ENCODE measurements around the gene MYO1F. TPM values are rescaled to one million over a fixed set of nuclear protein-coding genes. Genes with fewer than 3 reads are reported as not detected.
"Not testable (repeated sequence)": the region's sequence is repeated elsewhere in the genome, so short reads cannot be mapped to it uniquely, and the experiment has no call there.

The MYO1F gene
- polyA plus RNA-seq, 1 donor from 2014 or later = 40.9 TPM

GRCh38 chr19:8585894-8586750, 8.9 kb upstream of the MYO1F start:
- Mint-ChIP-seq H3K27me3 (peaks cover 5% of the 10 kb centered on the region), H3K4me1 (peaks cover 0 to 2% (median 0%) of the 10 kb centered on the region in 3 donors), H3K4me3 (no peak overlapping the region), H3K36me3 (peaks cover 2% of the 10 kb centered on the region), H3K9me3 (no peaks in the 10 kb centered on the region), H3K27ac (no peak overlapping the region)

DNA sequence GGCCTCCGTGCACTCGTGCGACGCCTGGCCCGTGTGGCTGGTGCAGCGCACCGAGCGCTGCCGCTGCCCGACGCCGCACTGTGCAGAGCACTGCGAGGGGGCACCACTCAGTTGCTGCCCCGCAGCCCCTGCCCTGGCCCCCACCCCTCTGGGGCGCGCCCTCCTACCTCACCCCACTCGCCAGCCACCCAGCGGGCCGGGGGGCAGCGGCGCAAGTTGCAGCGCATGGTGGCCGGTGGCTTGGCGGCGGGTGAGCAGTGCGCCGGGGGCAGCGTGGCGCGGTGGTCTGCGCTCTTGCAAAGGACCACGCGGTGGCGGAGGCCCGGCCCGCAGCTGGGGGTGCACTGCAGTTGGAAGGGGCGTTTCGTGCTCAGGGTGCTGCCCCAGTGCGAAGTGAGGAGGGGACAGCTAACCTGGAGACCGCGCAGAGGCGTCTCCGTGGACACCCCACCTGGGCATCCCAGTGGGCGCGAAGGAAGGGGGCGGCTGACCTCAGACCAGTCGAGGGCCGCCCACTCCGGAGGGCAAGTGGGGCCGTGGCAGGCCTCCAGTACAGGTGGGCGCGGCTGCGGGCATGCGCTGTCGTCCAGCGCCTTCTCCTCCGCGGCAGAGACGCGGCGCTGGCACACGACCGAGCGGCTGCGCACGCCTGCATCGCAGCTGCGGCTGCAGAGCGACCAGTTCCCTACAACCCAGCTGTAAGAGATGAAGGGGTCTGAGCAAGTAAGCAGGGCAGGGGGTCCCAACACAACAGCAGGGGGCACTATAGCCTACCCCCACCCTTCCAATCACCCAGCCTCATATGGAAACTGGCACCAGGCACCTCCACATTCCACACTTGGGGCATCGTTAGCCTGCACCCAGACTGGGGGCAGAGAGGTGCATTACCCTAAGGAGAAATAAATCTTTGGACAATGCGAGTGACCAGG, 8.0 kb upstream of the MYO1F start:
- Mint-ChIP-seq H3K27ac (no peak overlapping the region), H3K4me1 (peaks cover 0 to 3% (median 0%) of the 10 kb centered on the region in 3 donors), H3K4me3 (no peak overlapping the region), H3K27me3 (peaks cover 5% of the 10 kb centered on the region), H3K9me3 (no peaks in the 10 kb centered on the region), H3K36me3 (no peaks in the 10 kb centered on the region)

DNA sequence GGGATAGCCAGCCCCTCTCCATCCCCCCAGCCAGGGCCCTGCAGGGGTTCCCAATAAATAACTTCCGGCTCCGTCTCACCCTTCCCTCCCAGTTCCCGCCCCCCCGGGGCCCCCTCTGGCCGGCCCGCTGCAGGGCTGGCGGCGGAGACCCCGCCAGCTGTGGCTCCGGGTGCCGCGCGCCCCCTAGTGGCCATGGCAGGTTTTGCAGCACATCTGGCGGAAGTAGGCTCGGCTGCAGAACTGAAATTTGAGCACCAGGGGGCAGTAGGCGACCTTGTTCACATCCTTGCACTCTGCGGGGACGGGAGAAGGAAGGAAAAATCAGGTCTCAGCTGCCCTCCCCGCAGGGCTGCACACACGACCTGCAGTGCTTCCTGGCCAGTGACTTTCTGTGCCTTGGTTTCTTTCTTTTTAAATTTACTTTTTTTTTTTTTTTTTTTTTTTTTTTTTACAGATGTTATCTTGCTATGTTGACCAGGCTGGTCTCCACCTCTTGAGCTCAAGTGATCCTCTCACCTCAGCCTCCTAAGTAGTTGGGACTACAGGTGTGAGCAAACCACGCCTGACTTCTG, 3.6 kb upstream of the MYO1F start:
- H3K27me3 Mint-ChIP-seq = peaks cover 2% of the 10 kb centered on the region
- H3K36me3 Mint-ChIP-seq = no peaks in the 10 kb centered on the region
- no peak overlapping the region for H3K27ac Mint-ChIP-seq
- H3K4me3 Mint-ChIP-seq = no peak overlapping the region
- H3K9me3 Mint-ChIP-seq = no peaks in the 10 kb centered on the region
- peaks cover 15 to 25% (median 15%) of the 10 kb centered on the region in 3 donors for H3K4me1 Mint-ChIP-seq

GRCh38 chr19:8578642-8579265, 1.5 kb upstream of the MYO1F start:
- peaks cover 6% of the 10 kb centered on the region for H3K36me3 Mint-ChIP-seq
- H3K27ac Mint-ChIP-seq = peak overlapping the region; percentile 30 to 95 (median 76)
- peak overlapping the region; percentile 60 to 100 (median 85) for H3K4me3 Mint-ChIP-seq
- peaks cover 0 to 3% (median 0%) of the 10 kb centered on the region in 3 donors for H3K9me3 Mint-ChIP-seq
- H3K27me3 Mint-ChIP-seq = peaks cover 2% of the 10 kb centered on the region
- peaks cover 24 to 41% (median 25%) of the 10 kb centered on the region in 3 donors for H3K4me1 Mint-ChIP-seq

DNA sequence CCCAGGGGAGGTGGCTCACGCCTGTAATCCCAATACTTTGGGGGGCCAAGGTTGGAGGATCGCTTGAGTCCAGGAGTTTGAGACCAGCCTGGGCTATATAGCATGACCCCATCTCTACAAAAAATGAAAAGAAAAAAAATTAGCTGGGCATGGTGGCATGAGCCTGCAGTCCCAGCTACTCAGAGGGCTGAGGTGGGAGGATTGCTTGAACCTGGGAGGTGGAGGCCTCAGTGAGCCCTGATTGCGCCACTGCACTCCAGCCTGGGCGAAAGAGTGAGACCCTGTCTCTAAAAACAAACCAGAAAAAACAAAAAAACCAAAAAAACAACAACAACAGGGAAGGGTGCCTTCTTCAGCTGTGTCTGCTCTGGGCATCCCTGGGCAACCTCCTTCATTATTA, 499 bp upstream of the MYO1F start:
- Mint-ChIP-seq H3K4me3 (peak overlapping the region; percentile 88 to 100 (median 96)), H3K27ac (peak overlapping the region; percentile 57 to 94 (median 73)), H3K9me3 (peaks cover 0 to 4% (median 0%) of the 10 kb centered on the region in 3 donors), H3K27me3 (peaks cover 2% of the 10 kb centered on the region), H3K36me3 (peaks cover 7% of the 10 kb centered on the region), H3K4me1 (peaks cover 24 to 48% (median 33%) of the 10 kb centered on the region in 3 donors)

- peak overlapping the region; percentile 57 to 95 (median 94) for H3K27ac Mint-ChIP-seq
- peaks cover 7% of the 10 kb centered on the region for H3K36me3 Mint-ChIP-seq
- peaks cover 0 to 4% (median 0%) of the 10 kb centered on the region in 3 donors for H3K9me3 Mint-ChIP-seq
- H3K27me3 Mint-ChIP-seq = peaks cover 2% of the 10 kb centered on the region
- H3K4me3 Mint-ChIP-seq = peak overlapping the region; percentile 88 to 100 (median 96)
- peaks cover 24 to 57% (median 40%) of the 10 kb centered on the region in 3 donors for H3K4me1 Mint-ChIP-seq
These were observed 809 bp downstream of the MYO1F start for GRCh38 chr19:8576273-8576993.

- peaks cover 0 to 4% (median 0%) of the 10 kb centered on the region in 3 donors for H3K9me3 Mint-ChIP-seq
- H3K27me3 Mint-ChIP-seq = peaks cover 2% of the 10 kb centered on the region
- peak overlapping the region; percentile 44 to 94 (median 91) for H3K27ac Mint-ChIP-seq
- H3K36me3 Mint-ChIP-seq = peaks cover 7% of the 10 kb centered on the region
- peaks cover 31 to 64% (median 46%) of the 10 kb centered on the region in 3 donors for H3K4me1 Mint-ChIP-seq
- peak overlapping the region; percentile 88 to 100 (median 96) for H3K4me3 Mint-ChIP-seq
These were observed 1.7 kb downstream of the MYO1F start for GRCh38 chr19:8575467-8575997.

- peaks cover 31 to 71% (median 51%) of the 10 kb centered on the region in 3 donors for H3K4me1 Mint-ChIP-seq
- H3K4me3 Mint-ChIP-seq = peak overlapping the region in 2 of 4 donors; percentile 79 to 88
- H3K36me3 Mint-ChIP-seq, H3K27ac Mint-ChIP-seq, H3K9me3 Mint-ChIP-seq, H3K27me3 Mint-ChIP-seq: not testable (repeated sequence)
These were observed 2.7 kb downstream of the MYO1F start for GRCh38 chr19:8574619-8574922.

DNA sequence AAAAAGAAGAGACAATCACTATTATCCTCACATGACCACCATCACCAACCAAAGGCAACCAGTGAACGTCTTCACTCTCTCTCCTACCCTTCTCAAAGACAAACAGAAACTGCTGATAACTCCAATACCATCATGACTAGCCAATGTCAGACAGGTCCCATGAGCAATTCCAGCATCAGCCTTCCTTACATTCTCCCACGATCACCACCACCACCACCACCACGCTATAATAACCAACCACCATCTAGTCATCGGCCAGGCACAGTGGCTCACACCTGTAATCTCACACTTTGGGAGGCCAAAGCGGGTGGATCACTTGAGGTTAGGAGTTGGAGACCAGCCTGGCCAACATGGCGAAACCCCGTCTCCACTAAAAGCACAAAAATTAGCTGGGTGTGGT, 3.9 kb downstream of the MYO1F start:
- Mint-ChIP-seq H3K4me3 (peak overlapping the region in 3 of 4 donors; percentile 40 to 76 (median 63)), H3K9me3 (peaks cover 0 to 4% (median 0%) of the 10 kb centered on the region in 3 donors), H3K27ac (peak overlapping the region; percentile 7 to 89 (median 68)), H3K4me1 (peaks cover 30 to 72% (median 55%) of the 10 kb centered on the region in 3 donors), H3K27me3 (no peaks in the 10 kb centered on the region), H3K36me3 (peaks cover 11% of the 10 kb centered on the region)

DNA sequence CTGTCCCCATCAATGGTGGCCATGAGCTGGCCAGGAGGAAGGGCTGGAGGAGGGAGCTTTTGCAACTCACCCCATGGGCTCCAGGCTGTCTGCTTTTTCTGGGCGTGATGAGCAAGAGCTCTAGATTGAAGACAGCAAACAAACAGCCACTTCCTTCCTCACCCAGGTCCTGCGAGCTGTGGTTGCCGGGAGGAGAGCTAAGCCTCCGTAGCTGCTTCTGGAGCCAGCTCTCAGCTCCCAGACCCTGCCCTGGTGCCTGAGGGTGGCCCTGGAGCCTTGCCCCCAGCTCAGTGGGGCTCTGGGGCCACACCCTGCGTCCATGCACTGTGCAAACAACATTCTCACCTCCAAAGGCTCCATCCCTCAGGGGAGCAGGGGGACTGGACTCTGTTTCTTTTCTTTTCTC, 6.2 kb downstream of the MYO1F start:
- peaks cover 22 to 60% (median 52%) of the 10 kb centered on the region in 3 donors for H3K4me1 Mint-ChIP-seq
- peak overlapping the region; percentile 16 to 89 (median 88) for H3K27ac Mint-ChIP-seq
- H3K9me3 Mint-ChIP-seq = peaks cover 0 to 4% (median 0%) of the 10 kb centered on the region in 3 donors
- H3K36me3 Mint-ChIP-seq = peaks cover 11% of the 10 kb centered on the region
- H3K27me3 Mint-ChIP-seq = no peaks in the 10 kb centered on the region
- peak overlapping the region; percentile 58 to 88 (median 84) for H3K4me3 Mint-ChIP-seq

DNA sequence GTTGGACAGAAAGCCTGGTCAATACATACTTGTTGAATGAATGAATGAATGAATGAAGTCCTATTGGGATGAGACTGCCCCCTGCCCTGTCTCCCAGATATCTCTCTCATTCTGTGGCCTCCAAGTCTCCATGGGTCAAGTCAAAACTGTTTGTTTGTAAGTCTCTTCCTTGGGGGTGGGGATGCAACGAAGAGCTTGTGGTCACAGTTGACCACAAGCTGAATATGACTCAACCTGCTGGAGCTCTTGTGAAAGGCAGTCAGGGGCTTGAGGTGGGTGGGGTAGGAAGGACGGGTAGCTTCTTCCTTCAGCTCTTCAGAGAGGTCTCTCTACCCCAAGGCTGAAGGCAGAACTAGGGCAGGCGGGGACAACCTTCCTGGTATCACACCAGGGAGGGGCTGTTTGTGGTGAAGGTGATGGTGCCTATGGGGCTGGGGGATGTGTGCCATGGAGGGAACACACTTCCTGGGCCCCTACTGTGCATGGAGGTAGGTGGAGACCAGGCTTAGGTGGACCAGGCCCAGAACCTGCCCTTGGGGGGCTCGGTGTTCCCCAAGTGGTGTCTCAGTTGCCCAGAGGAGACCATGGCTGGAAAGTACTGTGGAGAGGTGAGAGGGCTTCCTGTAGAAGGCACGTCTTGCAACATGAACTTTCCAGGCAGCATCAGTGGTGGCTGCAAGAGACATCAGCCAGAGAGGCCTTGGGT, 8.0 kb downstream of the MYO1F start:
- H3K36me3 Mint-ChIP-seq = peaks cover 9% of the 10 kb centered on the region
- H3K27ac Mint-ChIP-seq = peak overlapping the region; percentile 16 to 92 (median 76)
- peaks cover 0 to 4% (median 0%) of the 10 kb centered on the region in 3 donors for H3K9me3 Mint-ChIP-seq
- no peaks in the 10 kb centered on the region for H3K27me3 Mint-ChIP-seq
- H3K4me3 Mint-ChIP-seq = peak overlapping the region; percentile 22 to 83 (median 68)
- peaks cover 17 to 51% (median 49%) of the 10 kb centered on the region in 3 donors for H3K4me1 Mint-ChIP-seq

DNA sequence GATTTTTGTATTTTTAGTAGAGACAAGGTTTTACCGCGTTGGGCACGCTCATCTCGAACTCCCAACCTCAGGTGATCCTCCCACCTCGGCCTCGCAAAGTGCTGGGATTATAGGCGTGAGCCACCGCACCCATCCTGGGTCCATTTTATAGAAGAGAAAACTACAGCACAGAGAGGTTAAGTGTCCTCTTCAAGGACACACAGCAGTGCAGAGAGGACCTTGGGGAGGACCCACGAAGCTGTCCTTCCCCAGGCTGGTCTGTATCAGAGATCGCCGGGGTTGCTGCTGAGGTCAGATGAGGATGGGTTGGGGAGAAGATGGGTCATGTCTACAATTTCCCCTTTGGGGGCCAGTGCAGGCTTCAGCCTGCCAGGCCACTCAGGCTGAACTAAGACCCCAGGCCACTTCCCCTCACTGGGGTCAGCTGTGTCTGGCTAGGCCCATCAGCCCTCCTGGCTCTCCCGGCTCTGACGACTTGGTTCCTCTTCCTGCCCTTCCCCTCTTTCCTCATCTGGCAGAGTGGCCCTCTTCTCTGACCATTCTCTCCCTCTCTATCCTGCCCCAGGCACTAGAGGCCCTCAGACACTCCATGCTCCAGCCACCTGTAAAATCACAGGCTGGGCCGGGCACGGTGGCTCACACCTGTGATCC, 9.6 kb downstream of the MYO1F start:
- Mint-ChIP-seq H3K9me3 (no peaks in the 10 kb centered on the region), H3K36me3 (peaks cover 4% of the 10 kb centered on the region), H3K4me3 (no peak overlapping the region), H3K27me3 (no peaks in the 10 kb centered on the region), H3K27ac (peak overlapping the region in 1 of 3 donors; percentile 58), H3K4me1 (peaks cover 12 to 43% (median 36%) of the 10 kb centered on the region in 3 donors)
